ENCODE data around the gene LIFR.

LIFR gene

GRCh38 chr5:38434966-38435705 lies 121.3 kb downstream of the LIFR start:
- no peak for DNase-seq

DNA sequence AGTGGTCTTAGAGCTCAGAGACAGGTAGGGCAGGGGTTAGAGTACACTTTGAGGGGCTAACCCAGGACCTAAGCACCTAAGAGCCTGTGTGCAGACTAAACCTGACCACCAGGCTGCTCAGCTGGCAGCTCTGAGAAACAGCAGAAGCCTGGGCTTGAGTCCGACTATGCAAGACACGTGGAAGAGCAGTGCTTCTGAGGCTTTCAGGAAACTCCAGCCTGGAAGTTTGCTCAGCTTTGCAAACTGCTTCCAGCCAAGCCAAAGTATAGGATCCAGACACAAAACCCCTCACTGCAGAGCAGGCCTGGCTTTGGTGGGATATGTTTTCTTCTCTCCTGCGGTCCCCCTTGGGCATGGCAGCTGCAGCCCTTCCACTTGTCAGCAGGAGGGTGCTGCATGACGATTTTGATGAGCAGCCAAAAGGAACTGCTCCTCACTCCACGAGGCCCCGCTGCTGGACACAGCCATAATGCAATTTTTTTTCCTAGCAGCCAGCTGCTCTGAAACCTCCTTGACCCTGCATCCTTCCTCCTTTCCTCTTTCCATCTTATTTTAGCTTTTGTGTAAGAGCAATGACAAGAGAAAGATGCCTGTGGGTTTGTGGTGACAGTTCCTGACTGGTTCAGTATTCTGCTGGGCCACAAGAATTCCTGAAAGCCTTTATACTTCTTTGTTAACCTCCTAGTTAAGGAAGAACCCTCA lies 123.1 kb downstream of the LIFR start:
- no peak for DNase-seq

DNA sequence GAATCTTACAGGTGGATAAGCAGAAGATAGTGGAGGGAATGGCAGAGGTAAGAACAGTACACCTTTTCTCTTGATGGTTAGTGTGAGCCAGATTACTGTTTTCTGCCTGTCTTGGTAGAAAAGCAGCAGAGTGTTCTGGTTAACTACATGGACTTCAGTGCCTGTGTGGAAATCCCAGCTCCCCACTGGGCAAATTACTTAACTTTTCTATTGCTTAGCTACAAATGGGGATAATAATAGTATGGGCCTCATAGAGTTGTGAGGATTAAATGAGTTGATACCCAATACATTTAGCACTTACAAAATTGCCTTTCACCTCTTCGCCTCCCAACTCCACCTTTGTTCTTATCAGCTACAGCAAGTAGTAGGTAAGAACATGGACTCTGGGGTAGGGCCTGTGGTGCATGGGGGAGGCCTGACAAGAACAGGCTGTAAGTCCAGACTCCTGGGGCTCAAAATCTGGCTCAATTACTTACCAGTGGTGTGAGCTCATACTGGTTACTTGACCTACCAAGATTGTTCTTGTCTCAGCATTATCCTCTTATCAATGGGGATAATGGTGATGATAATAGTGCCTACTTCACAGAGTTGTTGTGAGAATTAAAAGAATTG lies 125.1 kb downstream of the LIFR start:
- no peak for DNase-seq

DNA sequence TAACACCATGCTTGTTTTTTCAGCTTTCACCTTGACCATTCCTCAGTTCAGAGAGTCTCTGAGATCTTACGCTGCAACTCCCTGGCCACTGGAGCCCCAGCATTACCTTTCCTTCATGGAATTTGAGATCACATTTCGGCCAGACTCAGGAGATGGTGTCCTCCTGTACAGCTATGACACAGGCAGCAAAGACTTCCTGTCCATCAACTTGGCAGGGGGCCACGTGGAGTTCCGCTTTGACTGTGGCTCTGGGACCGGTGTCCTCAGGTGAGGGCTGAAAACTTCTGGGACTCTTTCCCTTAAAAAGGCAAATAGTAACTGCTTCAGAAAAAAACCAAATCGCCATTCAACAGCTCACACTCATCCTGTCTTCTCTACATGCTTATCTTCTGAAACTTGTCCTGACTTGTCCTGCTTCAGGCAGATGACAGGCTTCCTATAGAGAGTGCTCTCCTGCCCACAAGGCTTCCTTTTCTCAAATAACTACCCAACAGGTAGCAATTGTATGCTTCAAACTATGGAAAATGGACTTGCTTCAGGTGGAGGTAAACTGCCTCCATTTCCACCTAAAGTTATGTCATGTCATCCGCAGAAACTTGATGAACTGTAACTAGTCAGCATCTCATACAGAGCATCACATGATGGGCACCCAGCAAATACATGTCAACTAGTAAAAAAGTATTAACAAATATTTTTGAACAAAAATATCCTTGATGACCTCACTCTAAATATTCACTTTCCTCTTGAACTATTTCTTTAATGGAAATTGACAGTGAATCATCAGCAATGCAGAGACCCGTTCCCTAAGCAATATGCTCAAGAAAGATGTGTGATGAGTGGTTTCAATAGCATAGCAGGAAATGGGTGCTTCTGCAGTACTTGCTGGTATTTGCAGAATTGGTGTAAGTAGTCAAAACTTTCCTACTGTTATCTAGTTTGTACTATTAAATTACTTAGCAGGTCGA lies 129.2 kb downstream of the LIFR start:
- DNase-seq, result no peak

DNA sequence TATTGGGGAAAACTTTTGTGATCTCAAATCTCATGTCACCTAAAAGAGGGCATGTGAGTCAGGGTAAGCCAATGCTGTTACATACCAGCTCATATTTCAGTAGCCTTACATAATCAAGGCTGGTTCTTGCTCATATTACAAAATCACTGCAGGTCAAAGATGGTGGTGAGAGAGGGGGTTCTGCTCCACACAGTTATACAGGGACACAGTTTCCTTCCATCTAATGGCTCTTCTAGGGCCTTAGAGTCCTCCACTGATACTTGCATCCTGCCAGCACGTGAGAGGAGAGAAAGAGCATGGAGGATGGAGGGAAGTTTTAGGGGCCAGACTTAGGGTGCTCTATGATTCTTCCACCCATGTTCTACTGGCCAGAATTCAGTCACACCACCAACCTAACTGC lies 130.0 kb downstream of the LIFR start:
- DNase-seq, result no peak
